Tibial artery (tissue), 4 donors: ENCODE measurements around the gene KAT7.

Source experiments
- DNase-seq, 2 donors: peaks; one replicate each; pipeline ENCODE4 v3.0.0-alpha.2; 2019
- H3K27ac ChIP-seq, 2 donors: fragments of 200-600 bp; sonication (generic) in 1 of 2; 1 replicate in 1 of 2; 2 replicates in 1 of 2; pipeline ENCODE4 v1.5.1; 2018 to 2019; ENCODE audit warnings: mild to moderate bottlenecking in 1 of 2
- H3K27me3 ChIP-seq, 2 donors: fragments of 200-600 bp; sonication (generic) in 1 of 2; one replicate each; pipeline versions ENCODE4 v1.5.1 to v1.6.0; 2016 to 2019
- H3K36me3 ChIP-seq, 3 donors: fragments of 200-600 bp; sonication (generic) in 2 of 3; one replicate each; pipeline ENCODE4 v1.5.1; 2016 to 2019; ENCODE audit warnings: mild to moderate bottlenecking in 2 of 3
- H3K4me1 ChIP-seq, 4 donors: fragments of 200-600 bp; sonication (generic) in 2 of 4; 1 replicate in 3 of 4; 2 replicates in 1 of 4; pipeline ENCODE4 v1.5.1; 2016 to 2019
- H3K4me3 ChIP-seq, 2 donors: fragments of 200-600 bp; sonication (generic) in 1 of 2; 1 replicate in 1 of 2; 2 replicates in 1 of 2; pipeline ENCODE4 v1.5.1; 2018 to 2019; ENCODE audit warnings: mild to moderate bottlenecking in 2 of 2
- H3K9me3 ChIP-seq, 3 donors: fragments of 200-600 bp; sonication (generic) in 1 of 3; one replicate each; pipeline ENCODE4 v1.5.1; 2016 to 2019
- intact Hi-C: fragments of 100-400 bp; cut with DNase I; formaldehyde crosslinking; loops from one replicate; pipeline ENCODE4 v1.15.0; 2023; ENCODE audit warnings: low total_unique reads
- TF ChIP-seq, protein P1 (sequence below), 2 experiments: fragments of 200-600 bp in 1 of 2; fragments of 450-650 bp in 1 of 2; IDR thresholded peaks; one replicate each; pipeline ENCODE4 v1.5.1; 2017 to 2019; ENCODE audit warnings: antibody characterized with exemption in 2 of 2, mild to moderate bottlenecking in 1 of 2, moderate library complexity in 1 of 2

KAT7 gene

DNA sequence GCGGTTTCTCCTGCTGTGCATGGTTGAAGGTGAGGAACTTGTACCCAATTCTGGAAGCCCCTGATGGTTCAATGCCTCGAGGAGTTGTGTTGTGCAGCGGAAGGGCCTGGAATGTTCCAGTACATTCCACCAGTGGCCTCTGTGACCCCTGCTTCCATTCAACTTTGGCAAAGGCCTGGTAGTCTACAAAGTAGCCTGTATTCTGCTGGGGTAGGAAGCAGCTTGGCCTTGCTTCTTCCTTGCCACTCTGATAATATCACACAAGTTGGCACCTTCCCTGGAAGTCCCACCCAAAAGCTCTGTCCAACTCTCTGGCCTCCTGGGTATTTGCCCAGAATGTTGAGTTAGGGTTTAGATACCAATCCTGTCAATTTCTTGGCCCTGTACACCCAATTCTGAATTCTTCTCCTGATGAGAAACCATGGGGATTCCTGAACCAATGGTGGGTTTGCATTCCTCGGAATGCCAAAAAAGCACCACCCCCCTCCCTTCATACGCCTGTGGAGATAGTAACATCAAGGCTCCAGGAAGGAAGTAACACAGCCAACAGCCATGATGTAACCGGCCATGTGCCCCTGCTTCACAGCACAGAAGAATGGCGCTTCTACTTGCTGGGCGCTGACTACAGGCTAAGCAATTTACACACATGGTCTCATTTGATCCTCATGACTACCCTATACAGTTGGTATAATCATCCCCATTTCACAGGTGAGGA lies 12.8 kb upstream of the KAT7 start:
- peak in 1 of 2 donors; percentile 36 for DNase-seq
- intact Hi-C loops, result loop anchor here (5.0 kb wide), 2 partner anchors 68 to 203 kb away; partner anchors contain the start of gene SLC35B1

GRCh38 chr17:49776551-49777300 lies 11.8 kb upstream of the KAT7 start:
- peak; percentile 54 to 89 for DNase-seq
- intact Hi-C loops, result loop anchor here (5.0 kb wide), 2 partner anchors 69 to 204 kb away; partner anchors contain the start of gene SLC35B1
- Histone ChIP-seq H3K4me3 (no peak overlapping the region), H3K27ac (peak overlapping the region; percentile 77 to 83), H3K9me3 (no peaks in the 10 kb centered on the region), H3K36me3 (no peaks in the 10 kb centered on the region), H3K4me1 (peaks cover 0 to 63% (median 49%) of the 10 kb centered on the region in 4 donors), H3K27me3 (no peaks in the 10 kb centered on the region)
- TF ChIP-seq, protein P1, sequence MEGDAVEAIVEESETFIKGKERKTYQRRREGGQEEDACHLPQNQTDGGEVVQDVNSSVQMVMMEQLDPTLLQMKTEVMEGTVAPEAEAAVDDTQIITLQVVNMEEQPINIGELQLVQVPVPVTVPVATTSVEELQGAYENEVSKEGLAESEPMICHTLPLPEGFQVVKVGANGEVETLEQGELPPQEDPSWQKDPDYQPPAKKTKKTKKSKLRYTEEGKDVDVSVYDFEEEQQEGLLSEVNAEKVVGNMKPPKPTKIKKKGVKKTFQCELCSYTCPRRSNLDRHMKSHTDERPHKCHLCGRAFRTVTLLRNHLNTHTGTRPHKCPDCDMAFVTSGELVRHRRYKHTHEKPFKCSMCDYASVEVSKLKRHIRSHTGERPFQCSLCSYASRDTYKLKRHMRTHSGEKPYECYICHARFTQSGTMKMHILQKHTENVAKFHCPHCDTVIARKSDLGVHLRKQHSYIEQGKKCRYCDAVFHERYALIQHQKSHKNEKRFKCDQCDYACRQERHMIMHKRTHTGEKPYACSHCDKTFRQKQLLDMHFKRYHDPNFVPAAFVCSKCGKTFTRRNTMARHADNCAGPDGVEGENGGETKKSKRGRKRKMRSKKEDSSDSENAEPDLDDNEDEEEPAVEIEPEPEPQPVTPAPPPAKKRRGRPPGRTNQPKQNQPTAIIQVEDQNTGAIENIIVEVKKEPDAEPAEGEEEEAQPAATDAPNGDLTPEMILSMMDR (IDR thresholded peaks at IDR 0.05), result no peak

More for the DNA sequence above, 12.8 kb upstream of the KAT7 start:
- peaks cover 0 to 63% (median 49%) of the 10 kb centered on the region in 4 donors for H3K4me1 ChIP-seq
- no peaks in the 10 kb centered on the region for H3K36me3 ChIP-seq
- TF ChIP-seq, protein P1 (IDR thresholded peaks at IDR 0.05), result no peak
- no peaks in the 10 kb centered on the region for H3K9me3 ChIP-seq
- no peaks in the 10 kb centered on the region for H3K27me3 ChIP-seq
- H3K4me3 ChIP-seq, result no peak overlapping the region
- H3K27ac ChIP-seq, result peak overlapping the region; percentile 77 to 83

DNA sequence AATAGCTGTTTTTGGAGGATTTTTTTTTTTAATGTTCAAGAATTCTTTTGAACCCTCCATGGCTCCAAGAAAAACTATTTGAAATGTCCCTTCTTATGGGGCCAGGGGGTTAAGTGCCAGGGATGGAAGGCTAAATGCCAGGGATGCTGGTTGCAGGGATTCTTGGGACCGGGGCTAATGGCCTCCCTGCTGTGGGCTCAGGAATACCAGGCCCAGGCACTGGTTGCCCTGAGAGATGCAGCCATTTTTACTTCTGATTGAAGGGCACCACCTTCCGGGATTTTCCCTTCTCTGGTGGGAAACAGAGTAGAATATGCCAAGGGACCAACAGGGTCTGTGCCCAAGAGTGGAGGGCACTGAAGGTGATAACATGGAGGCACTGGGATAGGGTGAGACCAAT lies 10.9 kb upstream of the KAT7 start:
- DNase-seq, result no peak
- H3K36me3 ChIP-seq, result no peaks in the 10 kb centered on the region
- H3K4me1 ChIP-seq, result peaks cover 0 to 69% (median 50%) of the 10 kb centered on the region in 4 donors
- TF ChIP-seq, protein P1 (IDR thresholded peaks at IDR 0.05), result no peak
- H3K9me3 ChIP-seq, result no peaks in the 10 kb centered on the region
- H3K27ac ChIP-seq, result peak overlapping the region; percentile 77 to 83
- intact Hi-C loops, result loop anchor here (5.0 kb wide), 2 partner anchors 70 to 205 kb away; partner anchors contain the start of gene SLC35B1
- no peak overlapping the region for H3K4me3 ChIP-seq
- H3K27me3 ChIP-seq, result no peaks in the 10 kb centered on the region

DNA sequence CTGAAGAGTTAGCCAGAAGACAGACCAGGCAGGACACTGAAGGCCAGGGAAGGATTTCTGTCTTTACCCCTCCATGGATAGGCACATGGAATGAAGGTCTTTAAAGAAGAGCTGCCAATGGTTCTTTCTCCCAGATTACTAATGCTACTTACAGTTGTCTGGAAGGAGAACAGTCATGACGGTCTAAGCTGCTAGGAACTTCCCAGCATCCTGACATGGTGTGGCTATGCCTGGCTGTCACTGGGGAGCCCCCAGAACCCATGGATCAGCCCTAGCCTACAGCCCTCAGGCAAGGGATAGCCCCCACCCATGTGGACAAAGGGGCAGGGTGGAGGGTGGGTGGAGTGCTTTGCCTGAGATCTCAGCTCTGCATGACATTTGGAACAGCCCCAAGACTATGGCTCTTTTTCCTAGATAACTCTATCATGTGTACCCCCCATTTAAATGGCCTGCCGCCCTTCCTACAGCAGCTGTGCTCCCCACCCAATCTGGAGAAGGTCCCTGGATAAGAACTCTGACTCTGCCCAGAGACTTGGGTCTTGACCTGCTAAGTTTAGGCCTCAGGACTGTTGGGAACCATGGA lies 9.2 kb upstream of the KAT7 start:
- H3K9me3 ChIP-seq, result no peaks in the 10 kb centered on the region
- intact Hi-C loops, result loop anchor here (5.0 kb wide), 2 partner anchors 72 to 207 kb away; partner anchors contain the start of gene SLC35B1
- no peak for DNase-seq
- H3K4me1 ChIP-seq, result peaks cover 0 to 86% (median 66%) of the 10 kb centered on the region in 4 donors
- H3K27me3 ChIP-seq, result no peaks in the 10 kb centered on the region
- H3K4me3 ChIP-seq, result no peak overlapping the region
- TF ChIP-seq, protein P1 (IDR thresholded peaks at IDR 0.05), result no peak
- no peaks in the 10 kb centered on the region for H3K36me3 ChIP-seq
- H3K27ac ChIP-seq, result peak overlapping the region; percentile 77 to 78

GRCh38 chr17:49779739-49780231 lies 8.7 kb upstream of the KAT7 start:
- Histone ChIP-seq H3K9me3 (no peaks in the 10 kb centered on the region), H3K27me3 (no peaks in the 10 kb centered on the region), H3K4me1 (peaks cover 0 to 83% (median 66%) of the 10 kb centered on the region in 4 donors), H3K4me3 (no peak overlapping the region), H3K36me3 (no peaks in the 10 kb centered on the region), H3K27ac (peak overlapping the region; percentile 77 to 78)
- TF ChIP-seq, protein P1 (IDR thresholded peaks at IDR 0.05), result peak; percentile 56 to 62
- DNase-seq, result peak in 1 of 2 donors; percentile 49
- intact Hi-C loops, result loop anchor here (5.0 kb wide), 2 partner anchors 72 to 207 kb away; partner anchors contain the start of gene SLC35B1
